Subcutaneous adipose tissue (tissue), 4 donors: Measurements from ENCODE around the gene FBXL17. TPM values are rescaled to one million over a fixed set of nuclear protein-coding genes. Genes with fewer than 3 reads are reported as not detected.

Source experiments
- CTCF ChIP-seq: fragments of 450-650 bp; IDR thresholded peaks from one replicate; pipeline ENCODE4 v1.5.1; 2016; ENCODE audit warnings: low read depth, mild to moderate bottlenecking, control low read depth, antibody characterized with exemption, moderate library complexity
- total RNA-seq, 4 donors: library from RNA; depleted of rRNA; stranded (reverse); fragments of >200 nt; gene quantifications; one replicate each; pipeline ENCODE4 v1.1.0, GENCODE V29; 2016

The FBXL17 gene
- total RNA-seq, 4 donors from 2014 or later: 19.4 to 22.2 (median 21.3) TPM

DNA sequence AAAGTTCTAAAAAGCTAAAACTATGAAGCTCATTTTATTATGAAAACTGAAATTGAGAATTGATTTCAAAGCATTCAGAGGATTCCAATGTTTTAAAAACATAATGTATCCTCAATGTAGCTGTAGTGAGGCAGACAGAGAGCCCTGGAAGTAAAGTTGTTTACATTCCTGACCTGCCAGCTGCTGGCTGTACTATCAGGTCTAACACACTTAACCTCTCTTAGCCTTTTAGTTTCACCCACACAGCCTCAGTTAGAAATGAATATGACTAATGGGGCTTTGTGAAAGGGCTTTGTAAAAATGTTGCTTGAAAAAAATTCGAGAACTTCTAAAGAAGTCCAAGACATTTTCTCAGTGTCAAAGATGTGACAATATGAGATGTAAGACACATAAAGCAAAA, 122.6 kb downstream of the FBXL17 start:
- TF ChIP-seq CTCF: no peak

DNA sequence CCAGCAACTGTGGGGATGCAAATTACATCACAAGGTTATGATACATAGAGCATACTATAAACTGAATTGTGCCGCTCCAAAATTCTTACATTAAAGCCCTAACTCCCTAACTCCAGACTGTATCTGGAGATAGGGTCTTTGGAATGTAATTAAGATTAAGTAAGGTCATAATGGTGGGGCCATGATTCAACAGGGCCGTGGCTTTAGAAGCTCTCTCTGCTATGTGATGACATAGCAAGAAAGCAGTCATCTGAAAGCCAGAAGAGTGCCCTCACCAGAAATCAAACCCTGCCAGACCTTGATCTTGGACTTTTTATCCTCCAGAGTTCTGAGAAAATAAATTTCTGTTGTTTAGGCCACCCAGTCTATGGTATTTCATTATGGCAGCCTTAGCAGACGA, 123.9 kb downstream of the FBXL17 start:
- no peak for TF ChIP-seq CTCF

- no peak for TF ChIP-seq CTCF
Observed at GRCh38 chr5:108255468-108255867, 126.4 kb downstream of the FBXL17 start.

- TF ChIP-seq CTCF: no peak
Observed at GRCh38 chr5:108251350-108251749, 130.5 kb downstream of the FBXL17 start.

- TF ChIP-seq CTCF: no peak
Observed at GRCh38 chr5:108249785-108250426, 132.0 kb downstream of the FBXL17 start.

DNA sequence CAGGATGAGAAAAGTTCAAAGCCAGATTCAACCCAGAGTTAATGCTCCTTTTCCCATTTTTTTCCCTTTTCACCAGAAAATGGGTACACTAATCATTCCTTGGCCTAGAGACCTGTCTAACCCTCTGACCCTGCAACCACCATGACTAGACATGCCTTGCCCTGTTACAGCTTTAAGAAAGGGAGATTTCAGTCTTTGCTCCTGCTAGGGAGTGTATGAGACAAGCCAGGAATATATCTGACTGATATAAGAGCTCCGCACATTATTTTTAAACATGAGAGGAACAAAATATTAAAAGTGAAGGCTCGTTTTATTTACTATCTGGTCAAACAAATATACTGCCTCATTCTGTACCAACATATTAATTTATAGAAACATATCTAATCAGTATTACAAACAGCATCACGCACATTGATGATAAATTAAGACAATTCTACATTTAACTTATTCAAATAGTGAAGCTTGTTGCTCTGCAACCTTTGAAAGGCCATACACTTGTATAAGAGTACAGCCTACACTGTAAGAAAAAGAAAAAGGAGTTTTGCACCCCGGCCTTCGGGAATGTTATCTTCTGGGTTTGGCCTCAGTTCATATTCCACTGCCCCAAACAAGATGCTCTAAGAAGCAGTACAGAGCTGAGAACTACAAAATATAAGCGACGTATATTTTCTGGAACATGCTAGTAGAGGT, 132.7 kb downstream of the FBXL17 start:
- no peak for TF ChIP-seq CTCF

GRCh38 chr5:108238936-108239887, 142.7 kb downstream of the FBXL17 start:
- no peak for TF ChIP-seq CTCF
